Measurements from ENCODE around the gene PIGA. TPM values are rescaled to one million over a fixed set of nuclear protein-coding genes. Genes with fewer than 3 reads are reported as not detected.
"Not testable (repeated sequence)": the region's sequence is repeated elsewhere in the genome, so short reads cannot be mapped to it uniquely, and the experiment has no call there.

PIGA gene
- total RNA-seq, 1 donor from 2014 or later = 45.0 TPM

DNA sequence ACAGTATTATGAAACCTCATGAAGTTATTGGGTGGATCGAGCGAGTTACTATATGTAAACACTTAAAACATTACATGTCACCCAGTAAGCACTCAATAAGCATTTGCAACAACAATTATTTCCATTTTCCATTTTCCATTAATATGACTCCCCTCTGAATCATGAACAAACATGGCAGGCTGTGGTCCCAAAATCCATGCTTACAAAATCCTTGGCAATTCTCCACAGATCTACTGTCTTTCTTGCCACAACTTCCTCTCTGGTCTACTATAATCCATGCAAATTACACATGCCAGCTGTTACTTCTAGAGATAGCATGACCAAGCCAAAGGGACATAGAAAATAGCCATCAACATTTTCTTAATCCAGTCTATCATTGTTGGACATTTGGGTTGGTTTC is 41.9 kb downstream of the PIGA start:
- Histone ChIP-seq H3K36me3 (ENCODE audit: control insufficient read depth, insufficient read depth, low read length) (no peaks in the 10 kb centered on the region), H3K4me3 (ENCODE audit: low read depth, low read length) (no peak overlapping the region), H3K27me3 (ENCODE audit: control insufficient read depth, insufficient read depth, low read length) (no peaks in the 10 kb centered on the region)
- TF ChIP-seq, protein P1, sequence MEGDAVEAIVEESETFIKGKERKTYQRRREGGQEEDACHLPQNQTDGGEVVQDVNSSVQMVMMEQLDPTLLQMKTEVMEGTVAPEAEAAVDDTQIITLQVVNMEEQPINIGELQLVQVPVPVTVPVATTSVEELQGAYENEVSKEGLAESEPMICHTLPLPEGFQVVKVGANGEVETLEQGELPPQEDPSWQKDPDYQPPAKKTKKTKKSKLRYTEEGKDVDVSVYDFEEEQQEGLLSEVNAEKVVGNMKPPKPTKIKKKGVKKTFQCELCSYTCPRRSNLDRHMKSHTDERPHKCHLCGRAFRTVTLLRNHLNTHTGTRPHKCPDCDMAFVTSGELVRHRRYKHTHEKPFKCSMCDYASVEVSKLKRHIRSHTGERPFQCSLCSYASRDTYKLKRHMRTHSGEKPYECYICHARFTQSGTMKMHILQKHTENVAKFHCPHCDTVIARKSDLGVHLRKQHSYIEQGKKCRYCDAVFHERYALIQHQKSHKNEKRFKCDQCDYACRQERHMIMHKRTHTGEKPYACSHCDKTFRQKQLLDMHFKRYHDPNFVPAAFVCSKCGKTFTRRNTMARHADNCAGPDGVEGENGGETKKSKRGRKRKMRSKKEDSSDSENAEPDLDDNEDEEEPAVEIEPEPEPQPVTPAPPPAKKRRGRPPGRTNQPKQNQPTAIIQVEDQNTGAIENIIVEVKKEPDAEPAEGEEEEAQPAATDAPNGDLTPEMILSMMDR (IDR thresholded peaks at IDR 0.05; ENCODE audit: insufficient read depth, low read length, severe bottlenecking) = no peak
- DNase-seq (ENCODE audit: low read depth) (peak; percentile 39), FAIRE-seq (no peak)

- Histone ChIP-seq H3K27me3 (ENCODE audit: control insufficient read depth, insufficient read depth, low read length) (no peaks in the 10 kb centered on the region), H3K36me3 (ENCODE audit: control insufficient read depth, insufficient read depth, low read length) (no peaks in the 10 kb centered on the region), H3K4me3 (ENCODE audit: low read depth, low read length) (no peak overlapping the region)
- TF ChIP-seq, protein P1 (IDR thresholded peaks at IDR 0.05; ENCODE audit: insufficient read depth, low read length, severe bottlenecking) = no peak
- FAIRE-seq (no peak), DNase-seq (ENCODE audit: low read depth) (peak; percentile 8)
These were observed 42.5 kb downstream of the PIGA start for GRCh38 chrX:15292861-15293260.

DNA sequence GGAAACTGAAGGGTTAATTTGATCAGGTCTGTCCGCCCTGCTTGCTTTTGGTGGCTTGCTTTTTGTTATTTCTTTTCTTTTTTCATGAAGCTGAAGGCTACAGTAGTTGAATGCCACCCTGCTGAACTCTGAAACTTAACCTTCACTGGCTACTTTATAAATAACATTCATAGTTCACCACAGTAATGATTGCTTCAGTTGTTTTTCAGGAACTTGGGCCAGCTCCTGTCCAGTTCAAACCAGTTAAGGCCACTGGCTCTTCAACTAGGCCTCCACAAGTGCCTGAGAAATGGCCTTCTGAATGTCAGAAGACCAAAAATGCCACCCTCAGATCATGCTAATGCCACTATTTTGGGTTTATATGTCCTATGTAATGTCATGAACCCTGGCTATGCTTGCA is 57.7 kb downstream of the PIGA start:
- Histone ChIP-seq H3K36me3 (ENCODE audit: control insufficient read depth, insufficient read depth, low read length) (no peaks in the 10 kb centered on the region), H3K27me3 (ENCODE audit: control insufficient read depth, insufficient read depth, low read length) (no peaks in the 10 kb centered on the region), H3K4me3 (ENCODE audit: low read depth, low read length) (no peak overlapping the region)
- no peak for DNase-seq (ENCODE audit: low read depth)
- TF ChIP-seq, protein P1 (IDR thresholded peaks at IDR 0.05; ENCODE audit: insufficient read depth, low read length, severe bottlenecking) = no peak
- FAIRE-seq = no peak

GRCh38 chrX:15274946-15275345 is 60.4 kb downstream of the PIGA start:
- FAIRE-seq (no peak), DNase-seq (ENCODE audit: low read depth) (no peak)
- H3K36me3 ChIP-seq (ENCODE audit: control insufficient read depth, insufficient read depth, low read length) = no peaks in the 10 kb centered on the region

GRCh38 chrX:15273275-15273674 is 62.0 kb downstream of the PIGA start:
- H3K27me3 ChIP-seq (ENCODE audit: control insufficient read depth, insufficient read depth, low read length); H3K36me3 ChIP-seq (ENCODE audit: control insufficient read depth, insufficient read depth, low read length); DNase-seq (ENCODE audit: low read depth); H3K4me3 ChIP-seq (ENCODE audit: low read depth, low read length); FAIRE-seq: not testable (repeated sequence)

More at GRCh38 chrX:15274946-15275345, 60.4 kb downstream of the PIGA start:
- H3K4me3 ChIP-seq (ENCODE audit: low read depth, low read length) = no peak overlapping the region
- no peaks in the 10 kb centered on the region for H3K27me3 ChIP-seq (ENCODE audit: control insufficient read depth, insufficient read depth, low read length)
- TF ChIP-seq, protein P1 (IDR thresholded peaks at IDR 0.05; ENCODE audit: insufficient read depth, low read length, severe bottlenecking) = no peak

GRCh38 chrX:15271757-15272156 is 63.6 kb downstream of the PIGA start:
- Histone ChIP-seq H3K36me3 (ENCODE audit: control insufficient read depth, insufficient read depth, low read length) (no peaks in the 10 kb centered on the region), H3K27me3 (ENCODE audit: control insufficient read depth, insufficient read depth, low read length) (no peaks in the 10 kb centered on the region), H3K4me3 (ENCODE audit: low read depth, low read length) (no peak overlapping the region)
- TF ChIP-seq, protein P1 (IDR thresholded peaks at IDR 0.05; ENCODE audit: insufficient read depth, low read length, severe bottlenecking) = no peak
- FAIRE-seq (no peak), DNase-seq (ENCODE audit: low read depth) (no peak)

All from bronchial epithelial cell (primary cell).